Measurements from ENCODE around the gene RBM19.

The RBM19 gene

GRCh38 chr12:113983777-113984448 lies 17.8 kb upstream of the RBM19 start:
- Histone ChIP-seq H3K4me3 (ENCODE audit: low read length) (no peak overlapping the region), H3K27me3 (ENCODE audit: insufficient read depth, low read length) (0 out of 2 replicates have a peak, but pooled peaks cover 5% of the 10 kb centered on the region)

GRCh38 chr12:113983265-113983664 lies 17.1 kb upstream of the RBM19 start:
- Histone ChIP-seq H3K4me3 (ENCODE audit: low read length) (no peak overlapping the region), H3K27ac (ENCODE audit: low read length) (no peak overlapping the region), H3K4me1 (ENCODE audit: insufficient read depth, low read length) (no peaks in the 10 kb centered on the region), H3K9ac (ENCODE audit: low read depth, low read length) (no peak overlapping the region), H3K36me3 (ENCODE audit: insufficient read depth, low read depth, low read length) (no peaks in the 10 kb centered on the region), H3K27me3 (ENCODE audit: insufficient read depth, low read length) (0 out of 2 replicates have a peak, but pooled peaks cover 5% of the 10 kb centered on the region), H3K9me3 (ENCODE audit: insufficient read depth, low read depth, low read length) (no peaks in the 10 kb centered on the region)

More at GRCh38 chr12:113983777-113984448, 17.8 kb upstream of the RBM19 start:
- Histone ChIP-seq H3K4me1 (ENCODE audit: insufficient read depth, low read length) (no peaks in the 10 kb centered on the region), H3K27ac (ENCODE audit: low read length) (no peak overlapping the region), H3K9me3 (ENCODE audit: insufficient read depth, low read depth, low read length) (no peaks in the 10 kb centered on the region), H3K36me3 (ENCODE audit: insufficient read depth, low read depth, low read length) (no peaks in the 10 kb centered on the region), H3K9ac (ENCODE audit: low read depth, low read length) (no peak overlapping the region)

- H3K36me3 ChIP-seq (ENCODE audit: insufficient read depth, low read depth, low read length), result no peaks in the 10 kb centered on the region
- H3K4me3 ChIP-seq (ENCODE audit: low read length), result no peak overlapping the region
- no peak overlapping the region for H3K9ac ChIP-seq (ENCODE audit: low read depth, low read length)
- H3K27me3 ChIP-seq (ENCODE audit: insufficient read depth, low read length), result 0 out of 2 replicates have a peak, but pooled peaks cover 5% of the 10 kb centered on the region
- no peaks in the 10 kb centered on the region for H3K4me1 ChIP-seq (ENCODE audit: insufficient read depth, low read length)
- no peaks in the 10 kb centered on the region for H3K9me3 ChIP-seq (ENCODE audit: insufficient read depth, low read depth, low read length)
- H3K27ac ChIP-seq (ENCODE audit: low read length), result no peak overlapping the region
These were observed 15.8 kb upstream of the RBM19 start for GRCh38 chr12:113981876-113982275.

- 0 out of 2 replicates have a peak, but pooled peaks cover 5% of the 10 kb centered on the region for H3K27me3 ChIP-seq (ENCODE audit: insufficient read depth, low read length)
- H3K4me3 ChIP-seq (ENCODE audit: low read length), result no peak overlapping the region
- H3K9ac ChIP-seq (ENCODE audit: low read depth, low read length), result no peak overlapping the region
- H3K36me3 ChIP-seq (ENCODE audit: insufficient read depth, low read depth, low read length), result no peaks in the 10 kb centered on the region
- no peak overlapping the region for H3K27ac ChIP-seq (ENCODE audit: low read length)
- no peaks in the 10 kb centered on the region for H3K4me1 ChIP-seq (ENCODE audit: insufficient read depth, low read length)
- no peaks in the 10 kb centered on the region for H3K9me3 ChIP-seq (ENCODE audit: insufficient read depth, low read depth, low read length)
These were observed 14.6 kb upstream of the RBM19 start for GRCh38 chr12:113980537-113981337.

- Histone ChIP-seq H3K4me3 (ENCODE audit: low read length) (no peak overlapping the region), H3K9me3 (ENCODE audit: insufficient read depth, low read depth, low read length) (no peaks in the 10 kb centered on the region), H3K27ac (ENCODE audit: low read length) (no peak overlapping the region), H3K9ac (ENCODE audit: low read depth, low read length) (no peak overlapping the region), H3K27me3 (ENCODE audit: insufficient read depth, low read length) (0 out of 2 replicates have a peak, but pooled peaks cover 5% of the 10 kb centered on the region), H3K4me1 (ENCODE audit: insufficient read depth, low read length) (no peaks in the 10 kb centered on the region), H3K36me3 (ENCODE audit: insufficient read depth, low read depth, low read length) (no peaks in the 10 kb centered on the region)
These were observed 13.9 kb upstream of the RBM19 start for GRCh38 chr12:113980054-113980453.

GRCh38 chr12:113978080-113978479 lies 12.0 kb upstream of the RBM19 start:
- H3K27me3 ChIP-seq (ENCODE audit: insufficient read depth, low read length), result peaks cover 5% of the 10 kb centered on the region; the same call in 1 of the 2 replicates
- no peak overlapping the region for H3K4me3 ChIP-seq (ENCODE audit: low read length)
- no peak overlapping the region for H3K9ac ChIP-seq (ENCODE audit: low read depth, low read length)
- H3K4me1 ChIP-seq (ENCODE audit: insufficient read depth, low read length), result no peaks in the 10 kb centered on the region
- H3K36me3 ChIP-seq (ENCODE audit: insufficient read depth, low read depth, low read length), result no peaks in the 10 kb centered on the region
- no peak overlapping the region for H3K27ac ChIP-seq (ENCODE audit: low read length)
- H3K9me3 ChIP-seq (ENCODE audit: insufficient read depth, low read depth, low read length), result no peaks in the 10 kb centered on the region

- Histone ChIP-seq H3K36me3 (ENCODE audit: insufficient read depth, low read depth, low read length) (no peaks in the 10 kb centered on the region), H3K9me3 (ENCODE audit: insufficient read depth, low read depth, low read length) (no peaks in the 10 kb centered on the region), H3K4me1 (ENCODE audit: insufficient read depth, low read length) (no peaks in the 10 kb centered on the region), H3K27me3 (ENCODE audit: insufficient read depth, low read length) (peaks cover 5% of the 10 kb centered on the region), H3K9ac (ENCODE audit: low read depth, low read length) (no peak overlapping the region), H3K4me3 (ENCODE audit: low read length) (no peak overlapping the region), H3K27ac (ENCODE audit: low read length) (no peak overlapping the region)
These were observed 7.9 kb upstream of the RBM19 start for GRCh38 chr12:113974006-113974405.

GRCh38 chr12:113973109-113973904 lies 7.2 kb upstream of the RBM19 start:
- Histone ChIP-seq H3K9me3 (ENCODE audit: insufficient read depth, low read depth, low read length) (no peaks in the 10 kb centered on the region), H3K36me3 (ENCODE audit: insufficient read depth, low read depth, low read length) (no peaks in the 10 kb centered on the region), H3K27me3 (ENCODE audit: insufficient read depth, low read length) (peaks cover 5% of the 10 kb centered on the region), H3K4me3 (ENCODE audit: low read length) (no peak overlapping the region), H3K9ac (ENCODE audit: low read depth, low read length) (no peak overlapping the region), H3K27ac (ENCODE audit: low read length) (no peak overlapping the region), H3K4me1 (ENCODE audit: insufficient read depth, low read length) (no peaks in the 10 kb centered on the region)

- H3K27me3 ChIP-seq (ENCODE audit: insufficient read depth, low read length), result peaks cover 5% of the 10 kb centered on the region
- no peak overlapping the region for H3K4me3 ChIP-seq (ENCODE audit: low read length)
- H3K9ac ChIP-seq (ENCODE audit: low read depth, low read length), result no peak overlapping the region
- no peaks in the 10 kb centered on the region for H3K9me3 ChIP-seq (ENCODE audit: insufficient read depth, low read depth, low read length)
- H3K27ac ChIP-seq (ENCODE audit: low read length), result no peak overlapping the region
- H3K4me1 ChIP-seq (ENCODE audit: insufficient read depth, low read length), result peaks cover 3% of the 10 kb centered on the region; the same call in 1 of the 2 replicates
- no peaks in the 10 kb centered on the region for H3K36me3 ChIP-seq (ENCODE audit: insufficient read depth, low read depth, low read length)
These were observed 5.3 kb upstream of the RBM19 start for GRCh38 chr12:113971392-113971791.

GRCh38 chr12:113970211-113970610 lies 4.1 kb upstream of the RBM19 start:
- Histone ChIP-seq H3K9me3 (ENCODE audit: insufficient read depth, low read depth, low read length) (no peaks in the 10 kb centered on the region), H3K27me3 (ENCODE audit: insufficient read depth, low read length) (peaks cover 5% of the 10 kb centered on the region), H3K36me3 (ENCODE audit: insufficient read depth, low read depth, low read length) (no peaks in the 10 kb centered on the region), H3K27ac (ENCODE audit: low read length) (no peak overlapping the region), H3K9ac (ENCODE audit: low read depth, low read length) (no peak overlapping the region), H3K4me1 (ENCODE audit: insufficient read depth, low read length) (peaks cover 3% of the 10 kb centered on the region; the same call in 1 of the 2 replicates), H3K4me3 (ENCODE audit: low read length) (no peak overlapping the region)

GRCh38 chr12:113967368-113967767 lies 1.2 kb upstream of the RBM19 start:
- H3K36me3 ChIP-seq (ENCODE audit: insufficient read depth, low read depth, low read length), result peaks cover 12% of the 10 kb centered on the region
- peaks cover 5% of the 10 kb centered on the region for H3K27me3 ChIP-seq (ENCODE audit: insufficient read depth, low read length)
- H3K4me3 ChIP-seq (ENCODE audit: low read length), result no peak overlapping the region
- H3K9ac ChIP-seq (ENCODE audit: low read depth, low read length), result no peak overlapping the region
- H3K27ac ChIP-seq (ENCODE audit: low read length), result no peak overlapping the region
- H3K4me1 ChIP-seq (ENCODE audit: insufficient read depth, low read length), result peaks cover 3% of the 10 kb centered on the region; the same call in 1 of the 2 replicates
- H3K9me3 ChIP-seq (ENCODE audit: insufficient read depth, low read depth, low read length), result no peaks in the 10 kb centered on the region
